Left lobe of liver (tissue), 2 donors: ENCODE measurements around the gene GNB1L. TPM values are rescaled to one million over a fixed set of nuclear protein-coding genes. Genes with fewer than 3 reads are reported as not detected.

Source experiments
- ATAC-seq: fragments of 200-7000 bp; cut with Tn5 transposase; one replicate; pipeline ENCODE4 v1.9.1; 2020; ENCODE audit warnings: mild to moderate bottlenecking, moderate library complexity
- DNase-seq: peaks from one replicate; pipeline ENCODE4 v3.0.0-alpha.2; 2020; ENCODE audit warnings: low spot score
- total RNA-seq: library from RNA; stranded (reverse); gene quantifications from one replicate; pipeline ENCODE4 v1.2.1, GENCODE V29; 2021
- donor health status: DM: no; HTN: no; CAD: no; lungs with moderate emphysema.
- donor health status: DM: no; HTN: yes; CAD: no.

Gene GNB1L
- total RNA-seq, 1 donor from 2014 or later = 4.3 TPM

DNA sequence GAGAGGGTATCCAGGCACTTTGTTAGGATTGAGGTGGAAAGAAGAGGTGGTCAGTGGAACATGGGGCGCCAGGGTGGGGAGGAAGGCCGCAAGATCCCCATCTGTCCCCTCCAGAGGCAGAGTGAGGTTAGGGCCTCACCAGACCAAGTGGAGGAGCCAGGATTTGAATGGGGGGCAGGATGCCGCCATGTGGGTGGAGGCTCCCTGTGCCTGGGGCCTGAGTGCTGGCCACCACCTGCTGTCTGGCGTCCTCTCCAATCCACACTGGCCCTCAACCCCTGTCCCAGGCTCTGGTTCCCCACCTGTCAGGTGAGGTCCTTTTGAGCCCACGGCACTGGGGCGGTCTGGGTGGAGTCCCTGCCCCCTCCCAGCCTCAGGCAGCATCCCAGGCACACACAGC is 111.6 kb downstream of the GNB1L start:
- DNase-seq = no peak
- ATAC-seq = no peak

DNA sequence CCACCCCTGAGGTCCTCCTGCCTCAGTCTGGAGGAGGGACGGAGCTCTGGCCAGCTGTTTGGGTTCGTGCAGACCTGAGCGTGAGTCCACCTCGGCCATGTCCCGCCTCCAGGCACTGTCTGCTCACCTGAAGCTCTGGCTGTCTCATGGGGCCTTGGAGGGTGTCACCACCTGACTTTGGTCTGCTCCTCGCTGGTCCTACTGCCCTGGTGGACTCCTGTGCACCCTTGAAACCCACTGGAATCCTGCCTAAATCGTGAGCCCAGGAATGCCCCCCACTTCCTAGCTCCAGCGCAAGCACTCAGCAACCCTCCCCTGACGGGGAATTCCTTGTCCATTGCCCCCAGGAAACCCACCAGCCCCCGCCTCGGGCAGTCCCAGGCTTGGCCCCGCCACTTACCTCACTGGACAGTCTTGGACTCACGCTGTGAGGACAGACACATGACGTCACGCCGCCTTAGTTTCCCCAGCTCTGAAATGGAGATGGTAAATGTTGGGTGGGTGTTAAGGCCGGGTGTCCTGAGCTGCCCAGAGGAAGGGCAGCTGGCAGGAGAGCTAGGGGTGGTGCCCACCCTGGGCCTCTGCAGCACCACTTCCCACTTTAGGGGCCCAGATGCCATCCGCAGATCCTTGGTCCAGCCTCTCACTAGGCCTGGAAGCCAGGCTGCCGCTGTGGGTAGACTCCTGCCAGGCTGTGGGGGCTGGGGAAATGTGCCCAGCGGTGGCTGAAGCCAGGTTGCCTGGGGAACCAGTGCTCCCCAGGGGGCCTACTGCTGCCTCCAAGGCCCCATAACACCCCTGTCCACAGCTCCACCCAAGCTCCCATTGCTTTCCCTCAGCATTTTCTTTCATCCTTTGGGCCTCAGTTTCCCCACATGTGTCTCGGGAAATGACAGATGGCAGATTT is 112.3 kb downstream of the GNB1L start:
- no peak for ATAC-seq
- DNase-seq = no peak

DNA sequence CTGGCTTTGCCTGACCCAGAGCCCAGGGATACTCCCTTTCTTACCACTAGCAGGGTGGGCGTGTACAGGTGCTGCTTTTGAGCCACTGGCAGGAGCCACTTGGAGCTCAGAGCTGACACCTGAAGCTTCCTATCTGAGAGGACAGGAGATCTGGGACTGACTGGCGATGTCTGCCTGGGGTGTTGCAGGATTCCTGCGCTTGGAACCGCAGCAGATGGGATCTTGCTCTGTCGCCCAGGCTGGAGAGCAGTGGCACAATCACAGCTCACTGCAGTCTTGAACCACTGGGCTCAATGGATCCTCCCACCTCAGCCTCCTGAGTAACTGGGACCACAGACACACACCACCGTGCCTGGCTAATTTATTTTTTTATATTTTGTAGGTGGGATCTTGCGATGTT is 113.6 kb downstream of the GNB1L start:
- ATAC-seq = no peak
- no peak for DNase-seq

DNA sequence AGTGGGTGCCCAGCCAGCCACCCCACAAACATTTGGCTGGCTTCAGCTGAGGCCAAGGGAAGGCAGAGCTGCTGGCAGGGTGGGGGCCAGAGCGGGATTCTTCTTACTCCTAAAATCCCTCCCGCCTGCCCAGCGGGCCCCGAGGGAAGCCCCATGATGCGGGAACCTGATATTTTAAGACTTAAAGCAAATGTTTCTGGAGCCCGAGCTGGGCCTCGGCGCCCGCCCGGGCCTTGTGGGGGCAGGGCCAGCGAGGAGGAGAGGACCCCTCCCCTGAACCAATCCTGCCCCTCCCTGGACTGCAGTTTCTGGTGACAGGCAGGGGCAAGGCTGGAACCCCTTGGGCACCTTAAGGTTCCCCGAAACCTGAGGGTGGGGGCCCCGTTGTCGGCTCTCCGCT is 114.1 kb downstream of the GNB1L start:
- no peak for ATAC-seq
- no peak for DNase-seq

DNA sequence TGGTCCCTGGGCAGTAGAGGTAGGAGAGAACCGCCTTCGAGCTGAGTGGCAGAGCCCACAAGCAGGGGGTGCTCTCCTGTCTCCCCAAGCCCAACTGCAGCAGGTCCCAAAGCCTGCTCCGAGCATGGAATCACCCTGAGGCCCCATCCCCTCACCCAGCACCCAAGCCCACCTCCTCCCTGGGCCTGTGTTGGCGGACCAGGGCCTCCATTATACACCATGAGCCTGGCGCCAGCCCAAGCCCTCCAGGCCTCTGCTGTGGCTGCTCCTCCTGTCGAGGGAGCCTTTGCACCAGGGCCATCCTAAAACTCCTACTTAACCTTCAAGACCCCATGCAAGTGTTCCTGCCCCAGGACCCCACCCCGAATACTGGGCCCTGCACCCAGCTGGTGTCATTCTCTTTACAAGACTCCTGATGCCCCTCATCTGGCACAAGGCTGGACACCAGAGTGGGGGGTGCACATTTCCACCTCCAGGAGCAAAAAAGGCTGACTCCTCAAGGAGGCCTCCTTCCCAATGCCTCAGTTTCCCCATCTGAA is 114.7 kb downstream of the GNB1L start:
- ATAC-seq (no peak), DNase-seq (no peak)

DNA sequence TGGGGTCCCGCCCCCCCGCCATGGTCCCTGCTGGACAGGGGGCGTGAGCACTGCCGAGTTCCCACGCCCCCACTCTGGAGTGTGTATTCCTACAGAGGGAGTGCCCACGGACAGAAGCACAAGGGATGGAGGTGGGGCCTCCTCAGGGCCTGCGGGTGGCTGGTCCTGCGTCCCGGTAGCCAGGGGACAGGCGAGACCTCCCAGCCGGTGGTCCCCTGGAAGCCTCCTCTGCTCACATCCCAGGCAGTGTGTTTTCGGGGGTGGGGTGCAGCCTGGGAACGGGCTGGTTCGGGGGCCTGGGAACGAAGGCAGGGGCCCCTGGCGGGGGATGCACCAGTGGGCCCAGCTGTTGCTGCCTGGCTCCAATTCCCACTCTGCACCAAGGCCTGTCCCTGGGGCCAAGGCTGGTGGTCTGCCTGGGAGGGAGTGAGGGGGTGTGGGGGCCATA is 115.2 kb downstream of the GNB1L start:
- no peak for ATAC-seq
- DNase-seq = no peak

DNA sequence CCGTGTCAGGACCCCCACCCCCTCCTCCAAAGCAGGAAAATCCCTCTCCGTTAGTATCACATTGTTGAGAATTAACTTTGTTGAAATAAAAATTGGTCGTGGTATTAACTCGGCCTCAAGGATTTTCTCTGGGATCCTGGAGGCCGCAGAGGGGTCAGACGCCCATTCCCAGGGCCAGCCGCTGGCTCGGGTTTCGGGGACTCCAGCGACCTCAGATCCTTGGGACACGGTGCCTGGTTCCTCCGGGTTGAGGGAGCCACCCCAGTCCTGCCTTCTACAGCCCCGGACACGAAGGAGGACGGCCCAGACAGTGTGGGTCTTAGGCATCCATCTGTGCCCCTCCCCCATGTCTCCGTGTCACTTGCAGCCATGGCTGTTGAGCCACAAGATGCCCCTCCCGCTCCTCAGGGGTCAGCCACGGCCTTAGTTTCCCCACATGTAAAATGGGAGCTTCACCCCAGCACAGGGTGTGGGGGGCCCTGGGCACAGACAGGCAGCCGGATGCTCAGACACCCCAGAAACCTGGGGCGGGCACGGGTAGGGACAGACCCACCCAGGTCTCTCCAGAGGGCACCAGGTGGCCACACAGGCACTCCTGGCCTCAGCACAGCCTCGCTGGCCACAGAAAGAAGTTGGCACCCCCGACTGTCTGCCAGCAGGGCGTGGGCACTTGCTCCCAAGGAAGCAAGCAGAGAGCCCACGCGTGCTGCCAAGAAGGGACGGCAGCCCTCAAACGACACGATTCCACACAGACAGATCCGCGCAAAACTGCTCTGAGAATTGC is 115.8 kb downstream of the GNB1L start:
- no peak for DNase-seq

DNA sequence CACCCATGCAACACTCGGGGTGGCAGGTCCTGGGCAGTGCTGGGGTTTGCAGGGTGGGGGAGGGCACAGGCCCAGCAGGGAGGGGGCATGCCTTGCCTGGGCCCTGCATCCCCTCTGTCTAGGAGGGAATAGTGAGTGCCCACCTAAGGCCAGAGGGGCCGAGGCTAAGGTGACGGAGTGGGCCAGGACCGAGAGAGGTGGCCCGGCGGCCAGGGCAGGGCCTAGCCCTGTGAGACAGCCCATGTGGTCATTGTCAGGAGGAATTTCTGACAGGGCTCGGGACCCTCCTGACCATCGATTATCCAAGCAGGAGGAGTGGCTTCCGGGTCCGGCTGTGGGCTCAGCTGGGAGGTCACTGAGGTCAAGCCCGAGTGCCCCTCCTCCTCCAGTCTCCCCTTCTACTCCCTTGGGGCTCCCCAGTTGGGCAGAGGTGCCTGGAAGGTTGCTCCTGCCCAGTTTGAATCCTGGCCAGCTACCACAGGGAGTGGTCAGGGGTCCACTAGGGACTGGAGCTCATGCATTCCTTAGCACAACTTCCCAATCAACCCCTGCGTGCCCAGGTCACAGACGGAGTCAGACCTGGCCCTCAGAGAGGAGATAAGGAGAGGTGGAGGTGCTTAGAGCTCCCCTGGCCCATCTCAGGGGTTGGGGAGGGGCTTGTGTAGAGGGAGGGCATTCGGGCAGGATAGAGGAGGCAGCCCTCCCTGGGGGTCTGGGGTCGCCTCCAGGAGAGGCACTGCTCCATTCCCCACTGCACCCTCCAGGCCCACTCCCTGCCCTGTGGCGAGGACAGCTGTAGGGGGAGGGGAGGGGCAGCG is 116.6 kb downstream of the GNB1L start:
- ATAC-seq (no peak), DNase-seq (no peak)

More for the DNA sequence above, 115.8 kb downstream of the GNB1L start:
- ATAC-seq = no peak

DNA sequence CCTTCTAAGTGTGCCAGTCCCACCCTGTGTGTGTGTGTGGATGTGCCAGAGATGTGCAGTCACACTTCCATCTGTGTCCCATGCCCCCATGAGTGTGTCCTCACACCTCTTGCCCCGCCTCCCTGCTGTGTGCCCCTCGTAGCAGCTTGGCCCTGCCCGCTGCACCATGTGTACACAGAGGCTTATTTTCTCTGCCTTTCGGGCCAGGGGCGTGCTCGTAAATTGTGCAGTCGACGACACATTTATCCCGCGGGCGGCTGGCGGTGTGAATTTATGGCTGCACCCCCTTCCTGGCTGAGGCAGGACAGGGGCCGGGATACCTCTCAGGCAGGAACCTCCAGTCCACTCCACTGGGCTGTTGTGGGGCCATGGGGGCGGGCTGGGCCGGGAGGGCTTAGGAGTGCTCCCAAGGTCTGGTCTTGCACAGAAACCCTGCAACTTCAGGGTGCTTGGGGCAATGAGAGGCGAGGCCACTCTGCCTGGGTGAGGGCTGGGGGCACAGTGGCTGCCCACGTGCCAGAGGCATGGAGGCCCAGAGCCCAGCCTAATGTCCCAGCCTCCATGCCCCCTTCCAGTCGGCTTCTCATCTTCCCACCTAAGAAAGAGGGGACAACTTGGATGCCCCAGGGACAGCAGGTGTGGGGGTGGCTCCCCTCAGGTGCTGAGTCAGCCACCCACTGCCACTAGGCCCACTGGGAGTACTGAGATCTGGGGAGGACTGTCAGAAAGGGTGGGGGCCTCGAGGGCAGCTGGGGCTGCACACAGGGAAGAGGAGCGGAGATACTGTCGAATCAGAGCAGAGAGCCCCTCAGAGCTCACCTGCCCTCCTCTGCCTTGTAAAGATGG is 118.8 kb downstream of the GNB1L start:
- DNase-seq (no peak), ATAC-seq (no peak)

DNA sequence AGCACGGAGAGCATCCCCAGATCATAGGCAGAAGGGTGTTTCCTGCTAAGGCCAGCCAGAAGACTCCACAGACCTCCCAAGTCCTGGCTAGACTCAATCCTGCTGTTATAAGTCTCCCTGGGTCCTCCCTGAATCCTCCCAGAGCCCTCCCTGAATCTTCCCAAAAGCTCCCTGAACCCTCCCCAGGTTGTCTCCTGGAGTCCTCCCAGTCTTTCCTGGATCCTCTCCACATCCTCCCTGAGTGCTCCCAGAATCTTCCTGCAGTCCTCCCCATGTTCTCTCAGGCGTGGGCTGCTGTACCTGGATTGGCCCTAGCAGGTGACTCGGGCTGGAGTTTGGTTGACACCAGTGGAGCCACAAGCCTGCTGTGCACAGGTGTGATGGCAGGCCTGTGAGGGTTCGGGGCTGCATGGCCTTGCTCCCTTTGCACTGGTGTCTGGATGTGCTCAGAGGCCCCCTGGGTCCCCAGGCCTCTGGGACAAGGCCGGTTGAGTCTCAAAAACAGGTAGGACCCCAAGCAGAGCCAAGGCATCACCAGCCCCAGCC is 119.8 kb downstream of the GNB1L start:
- ATAC-seq (no peak), DNase-seq (no peak)

DNA sequence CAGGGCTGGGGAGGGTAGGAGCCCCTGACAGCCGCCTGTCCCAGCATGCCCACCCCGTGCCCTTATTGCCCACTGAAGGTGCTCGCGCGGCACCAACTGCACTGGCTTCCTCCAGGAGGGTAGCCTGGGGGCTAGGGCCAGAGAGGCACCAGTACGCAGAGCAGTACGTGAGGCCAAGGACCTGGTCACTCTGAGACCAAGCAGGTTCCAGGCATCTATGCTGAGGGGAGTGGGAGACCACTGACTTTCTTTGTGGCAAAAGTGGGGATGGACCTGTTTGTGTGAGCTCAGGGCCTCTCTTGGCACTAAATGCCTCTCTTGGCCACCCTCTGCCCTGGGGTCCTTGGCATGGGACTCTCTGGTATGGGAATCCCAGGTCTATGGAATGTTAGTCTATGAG is 120.5 kb downstream of the GNB1L start:
- no peak for DNase-seq
- ATAC-seq = no peak

DNA sequence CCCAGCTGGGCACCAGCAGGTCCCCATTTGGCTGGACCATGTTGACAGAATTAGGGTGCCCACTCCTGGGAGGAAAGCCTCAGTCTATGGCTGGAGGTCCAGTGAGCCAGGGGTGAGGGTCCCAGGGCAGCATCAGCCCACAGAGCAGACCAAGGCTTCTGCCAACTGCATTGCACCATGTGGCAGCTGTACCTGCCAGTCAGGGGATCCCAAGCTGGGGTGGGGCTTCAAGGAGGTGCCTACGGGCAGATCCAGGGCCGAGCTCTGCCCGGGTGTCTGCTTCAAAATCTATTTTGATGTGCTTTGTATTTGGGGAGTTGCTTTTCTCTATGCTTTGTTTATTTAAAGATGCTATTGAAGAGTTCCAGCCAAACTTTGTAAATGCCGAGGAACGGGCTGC is 120.9 kb downstream of the GNB1L start:
- ATAC-seq = no peak

More for the DNA sequence above, 120.9 kb downstream of the GNB1L start:
- no peak for DNase-seq

Other genes starting within 250 kb of the GNB1L start
- gene SEPTIN5, start 140.4 kb downstream of the GNB1L start, total RNA-seq = 1.1 TPM
- 0.75 TPM for gene GP1BB, start 131.3 kb downstream of the GNB1L start, total RNA-seq
- gene TBX1, start 94.1 kb downstream of the GNB1L start, total RNA-seq = 0.40 TPM
- gene RTL10, start within 50 bp of the GNB1L start, total RNA-seq = 9.4 TPM
- 145 TPM for gene COMT, start 86.9 kb upstream of the GNB1L start, total RNA-seq
- 44.6 TPM for gene TXNRD2, start 86.9 kb upstream of the GNB1L start, total RNA-seq
- gene ARVCF, start 161.9 kb upstream of the GNB1L start, total RNA-seq = 18.7 TPM
- gene TANGO2, start 166.2 kb upstream of the GNB1L start, total RNA-seq = 12.5 TPM
- 26.9 TPM for gene DGCR8, start 225.4 kb upstream of the GNB1L start, total RNA-seq